Activated CD4-positive, alpha-beta T cell treated with anti-CD3 and anti-CD28 coated beads, Interleukin-2, amount 50 U/mL, for 24 hours (primary cell): ENCODE measurements around the gene CD44.
A peak's percentile ranks its signal among the peaks of the same experiment; 100 is the strongest.

Experiments used
- DNase-seq, 2 donors: peaks; one replicate each; pipeline ENCODE4 v3.0.0-alpha.2; 2020; ENCODE audit warnings: low read depth in 1 of 2, low spot score in 1 of 2

Gene CD44

DNA sequence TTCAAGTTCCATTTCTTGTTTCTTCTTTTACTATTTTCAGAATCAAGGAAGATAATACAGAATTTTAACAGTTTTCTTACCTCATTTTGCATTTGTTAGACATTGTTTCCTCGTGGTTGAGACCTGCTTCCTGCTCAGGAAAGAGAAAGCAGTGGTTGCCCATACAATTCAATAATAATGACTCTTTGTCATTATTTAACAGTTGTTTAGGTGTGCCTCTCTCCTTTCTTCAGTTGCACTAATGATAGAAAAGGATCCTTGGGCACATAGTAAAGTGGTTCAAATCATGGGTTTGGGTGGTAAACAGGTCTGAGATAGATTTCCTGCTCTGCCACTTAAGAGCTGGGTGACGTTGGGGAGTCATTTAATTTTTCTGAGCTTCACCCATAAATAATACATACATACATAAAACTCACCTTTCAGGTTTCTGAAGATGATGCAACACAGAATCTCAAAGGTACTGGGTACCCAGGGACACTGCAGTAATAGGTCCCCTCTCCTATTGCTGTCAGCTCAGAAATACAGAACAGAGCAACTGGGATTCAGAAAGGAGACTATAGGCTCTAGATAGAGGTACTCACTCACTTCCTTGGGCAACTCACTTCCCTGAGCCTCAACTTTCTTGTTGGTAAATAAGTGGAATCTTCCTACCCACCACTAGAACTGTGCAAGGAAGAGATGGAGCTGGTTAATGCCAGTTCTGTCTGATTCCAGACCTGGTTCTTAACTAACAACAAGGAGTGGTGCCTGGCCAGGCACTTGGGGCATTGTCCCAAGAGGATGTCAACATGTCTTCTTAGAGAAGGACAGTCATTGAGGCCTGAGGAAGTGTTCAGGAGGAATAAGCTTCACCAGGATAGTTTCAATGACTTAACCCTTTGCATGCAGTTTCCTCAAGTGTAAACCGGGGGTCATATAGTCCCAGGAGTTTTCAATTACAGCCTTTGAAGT, 34.9 kb downstream of the CD44 start:
- no peak for DNase-seq

DNA sequence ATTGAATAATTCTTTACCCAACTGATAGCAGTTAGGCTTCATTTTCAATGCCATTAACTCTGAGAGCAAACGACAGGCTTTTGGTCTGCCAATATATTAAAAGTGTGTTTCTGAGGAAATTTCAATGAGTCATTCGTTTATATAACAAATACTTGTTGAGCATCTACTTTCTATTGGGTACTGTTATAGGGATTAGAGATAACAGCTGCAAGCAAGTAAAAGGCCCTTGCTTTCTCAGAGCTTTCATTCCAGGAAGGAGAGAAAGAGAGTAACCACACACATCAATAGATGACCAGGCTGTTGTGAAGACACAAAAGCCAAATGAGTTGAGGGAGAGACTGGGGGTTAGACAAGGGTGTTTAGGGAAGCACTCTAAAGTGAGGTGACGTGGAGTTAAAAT, 35.7 kb downstream of the CD44 start:
- no peak for DNase-seq

DNA sequence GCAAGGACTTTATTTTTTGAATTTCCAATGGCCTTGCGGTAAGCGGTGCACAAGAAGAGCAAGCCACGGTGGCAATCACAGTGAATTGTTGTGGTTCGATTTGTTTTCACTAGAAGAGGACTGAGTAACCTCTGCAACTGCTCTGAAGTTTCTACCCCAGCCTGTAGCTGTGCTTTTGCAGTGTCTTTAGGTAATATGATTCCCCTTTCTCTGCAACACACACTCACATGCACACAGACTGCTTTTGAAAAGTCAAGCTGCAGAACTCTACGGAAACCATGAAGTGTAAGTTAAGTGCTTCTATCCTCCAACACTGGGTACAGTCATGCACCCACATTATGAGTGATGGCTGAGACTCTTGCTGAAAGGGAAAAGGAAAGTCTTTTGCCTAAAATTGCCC, 38.4 kb downstream of the CD44 start:
- DNase-seq: peak in 1 of 2 donors; percentile 36

GRCh38 chr11:35178067-35178805, 39.3 kb downstream of the CD44 start:
- DNase-seq: no peak

GRCh38 chr11:35178873-35179272, 39.9 kb downstream of the CD44 start:
- peak in 1 of 2 donors; percentile 33 for DNase-seq

DNA sequence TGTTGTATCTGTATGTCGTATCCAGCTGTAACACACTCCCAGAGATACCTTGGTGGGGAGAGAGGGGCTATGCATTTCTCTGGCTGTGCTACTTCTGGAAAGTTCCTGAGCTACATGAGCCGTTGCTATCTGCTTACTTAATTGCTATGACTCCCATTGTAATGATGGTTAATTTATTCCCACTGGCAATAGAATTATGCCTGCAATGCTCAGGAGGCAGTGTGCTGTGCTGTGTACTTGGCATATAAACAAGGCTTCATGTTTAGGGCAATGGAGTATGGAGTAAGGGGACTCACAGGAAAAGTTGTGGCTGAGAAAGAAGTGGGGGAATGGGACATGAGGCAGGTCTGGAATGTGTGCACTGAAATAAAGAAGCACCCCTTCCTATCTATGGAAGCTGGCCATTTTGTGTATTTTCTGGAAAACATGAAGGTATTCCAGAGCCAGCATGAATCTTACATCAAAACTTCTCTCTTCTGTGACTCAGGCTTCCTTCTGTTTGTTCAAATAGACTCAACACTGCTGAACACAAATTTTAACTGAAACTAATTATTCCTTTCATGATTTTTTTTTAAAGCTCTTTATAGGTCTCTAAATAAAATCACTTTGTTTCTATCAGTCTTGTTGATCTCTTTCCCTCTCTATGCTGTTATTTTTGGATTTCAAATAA, 40.6 kb downstream of the CD44 start:
- no peak for DNase-seq

DNA sequence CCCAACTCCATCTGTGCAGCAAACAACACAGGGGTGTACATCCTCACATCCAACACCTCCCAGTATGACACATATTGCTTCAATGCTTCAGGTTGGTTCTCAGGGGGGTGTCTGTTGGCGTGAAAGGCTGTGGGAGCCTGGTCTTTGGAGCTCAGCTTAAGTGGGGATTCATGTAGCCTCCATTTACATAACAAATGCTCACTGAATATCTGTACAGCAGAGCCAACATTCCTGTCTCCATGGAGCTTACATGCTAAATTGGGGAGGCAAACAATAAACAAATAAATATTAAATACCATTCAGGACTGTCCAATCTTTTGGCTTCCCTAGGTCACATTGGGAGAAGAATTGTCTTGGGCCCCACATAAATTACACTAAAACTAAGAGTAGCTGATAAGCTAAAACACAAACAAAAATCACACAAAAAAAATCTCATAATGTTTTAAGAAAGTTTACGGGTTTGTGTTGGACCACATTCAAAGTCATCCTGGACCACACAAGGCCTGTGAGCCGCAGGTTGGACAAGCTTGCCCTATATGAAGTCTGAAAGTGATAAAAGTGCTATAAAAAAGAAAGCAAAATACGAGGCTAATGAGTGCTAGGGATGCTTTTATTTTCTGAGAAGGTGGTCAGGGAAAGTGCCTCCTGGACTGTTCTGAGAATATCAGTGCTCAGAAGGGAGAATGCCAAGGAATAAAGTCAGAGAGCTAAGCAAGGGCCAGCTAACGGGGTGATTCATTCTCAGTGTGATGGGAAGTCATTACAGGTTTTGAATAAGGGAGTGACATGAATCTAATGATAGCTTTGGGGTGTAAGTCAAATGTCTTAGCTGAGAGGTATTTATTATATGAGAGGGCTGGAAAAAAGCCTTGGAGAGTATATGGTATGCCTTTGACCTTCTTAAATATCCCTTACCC, 41.6 kb downstream of the CD44 start:
- DNase-seq: no peak

- no peak for DNase-seq
Measured at GRCh38 chr11:35182317-35182939, 43.5 kb downstream of the CD44 start.

DNA sequence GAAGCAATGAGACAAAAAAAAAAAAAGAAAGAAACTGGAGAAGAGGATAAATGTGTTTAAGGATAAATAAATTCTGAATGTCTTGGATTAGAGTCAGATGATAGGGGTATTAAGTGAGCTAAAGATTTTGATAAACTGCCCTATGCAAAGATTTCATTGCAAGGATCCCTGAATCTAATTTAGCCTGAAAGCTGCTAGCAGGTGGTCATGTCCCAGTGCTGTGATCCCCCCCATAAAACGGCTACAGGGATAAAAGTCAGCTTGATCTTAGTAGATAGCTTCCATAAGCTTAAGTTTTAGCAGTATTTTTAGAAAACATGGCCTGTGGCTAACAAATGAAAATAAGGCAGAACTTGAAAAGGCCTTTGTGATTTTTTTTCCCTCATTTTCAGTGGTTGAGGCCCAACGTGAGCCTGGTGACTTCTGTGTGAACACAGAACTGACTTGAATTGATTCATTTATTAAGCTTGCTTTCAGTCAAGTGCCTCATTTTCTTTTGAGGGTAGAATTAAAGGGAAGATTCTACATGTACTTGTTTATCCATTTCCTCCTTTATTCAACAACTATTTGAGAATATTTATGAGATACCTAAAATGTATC, 44.5 kb downstream of the CD44 start:
- DNase-seq: no peak

DNA sequence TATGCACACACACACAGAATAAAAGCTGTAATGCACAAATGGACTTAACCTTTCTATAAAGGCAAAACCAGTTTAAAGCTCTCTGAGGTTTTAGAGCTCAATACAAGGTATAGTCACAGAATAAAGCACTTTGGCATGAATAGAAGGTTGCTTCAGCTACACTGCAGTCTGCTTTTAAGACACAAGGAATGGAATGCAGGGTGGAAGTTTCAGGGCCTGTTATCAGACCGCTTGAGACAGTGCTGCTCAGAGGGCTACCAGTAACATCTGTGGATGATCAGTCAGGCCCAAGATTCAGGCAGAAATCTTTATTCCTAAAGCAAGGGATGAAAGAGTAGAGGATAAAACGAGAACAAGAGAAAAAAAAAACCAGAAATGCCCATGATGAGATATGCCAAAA, 46.7 kb downstream of the CD44 start:
- no peak for DNase-seq

DNA sequence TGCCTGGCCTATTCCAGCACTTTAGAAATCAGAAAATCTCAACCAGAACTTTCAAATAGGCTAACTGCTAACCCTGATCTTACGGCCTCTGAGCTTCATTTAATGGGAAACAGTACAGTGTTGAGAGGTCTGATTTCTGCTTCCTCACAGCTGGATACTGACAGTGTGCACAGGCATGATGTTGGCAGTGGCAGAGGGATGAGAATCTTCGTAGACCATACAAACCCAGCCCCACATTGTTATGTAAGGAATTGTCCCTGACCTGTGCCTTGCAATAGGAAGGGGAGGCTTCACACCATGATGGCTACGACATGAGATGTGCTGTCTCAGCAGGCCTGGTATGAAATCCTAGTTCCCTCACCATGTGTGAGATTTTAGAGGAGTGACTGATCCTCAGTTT, 49.0 kb downstream of the CD44 start:
- no peak for DNase-seq

- no peak for DNase-seq
Measured at GRCh38 chr11:35190804-35191348, 51.9 kb downstream of the CD44 start.

DNA sequence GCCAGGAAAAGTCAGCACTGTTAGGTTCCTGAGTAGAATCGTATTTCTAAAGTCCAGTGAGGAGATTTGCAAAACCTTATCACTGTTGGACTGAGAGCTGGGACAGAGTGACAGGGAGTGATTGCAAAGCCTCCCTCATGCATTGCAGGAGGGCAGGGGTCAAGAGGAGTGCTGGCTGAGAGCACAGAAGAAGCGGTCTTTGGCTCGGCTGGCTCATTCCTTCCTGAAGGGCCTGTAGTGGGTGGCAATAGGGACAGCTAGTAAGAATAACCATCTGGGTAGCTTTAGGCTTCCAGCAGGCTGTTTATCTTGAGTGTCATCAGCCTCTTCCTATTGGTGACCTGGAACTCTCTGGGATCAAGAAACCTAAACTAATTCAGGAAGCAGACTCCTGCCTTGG, 53.4 kb downstream of the CD44 start:
- no peak for DNase-seq

DNA sequence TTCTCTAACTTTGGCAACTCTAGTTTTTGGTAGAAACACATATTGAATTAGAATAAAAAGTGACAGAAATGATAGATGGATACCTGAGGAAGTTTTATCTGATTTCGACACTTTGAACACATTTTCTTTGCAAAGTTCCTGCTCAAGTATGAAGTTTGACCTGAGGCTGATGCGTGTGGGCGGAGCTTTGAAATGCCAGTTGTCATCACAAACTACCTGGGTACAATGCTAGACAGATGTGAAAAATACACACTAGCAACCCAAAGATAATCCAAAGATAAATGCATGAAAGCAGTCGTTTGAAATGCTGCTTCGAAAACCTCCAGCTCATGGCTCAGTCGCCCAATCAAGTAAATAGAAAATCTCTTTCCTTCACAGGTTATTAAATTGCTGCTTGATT, 54.8 kb downstream of the CD44 start:
- DNase-seq: no peak

GRCh38 chr11:35197292-35197691, 58.3 kb downstream of the CD44 start:
- no peak for DNase-seq

GRCh38 chr11:35200811-35201341, 61.9 kb downstream of the CD44 start:
- DNase-seq: no peak

DNA sequence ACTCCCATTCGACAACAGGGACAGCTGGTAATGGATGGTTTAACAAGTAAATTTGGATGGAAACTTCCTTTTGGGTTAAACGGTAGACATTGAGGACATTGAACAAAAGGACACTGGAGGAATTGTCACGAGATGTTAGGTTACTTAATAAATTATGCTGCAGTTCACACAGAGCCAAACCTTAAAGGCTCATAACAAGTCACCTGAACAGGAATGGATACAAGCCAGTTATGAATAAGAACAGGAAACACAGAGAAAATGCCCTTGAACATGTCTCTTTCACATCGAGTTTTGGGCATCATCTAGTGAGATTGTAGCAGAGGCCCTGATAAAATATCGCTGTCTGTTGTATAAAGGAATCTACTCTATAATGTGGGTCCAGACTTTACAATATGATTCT, 65.6 kb downstream of the CD44 start:
- no peak for DNase-seq

DNA sequence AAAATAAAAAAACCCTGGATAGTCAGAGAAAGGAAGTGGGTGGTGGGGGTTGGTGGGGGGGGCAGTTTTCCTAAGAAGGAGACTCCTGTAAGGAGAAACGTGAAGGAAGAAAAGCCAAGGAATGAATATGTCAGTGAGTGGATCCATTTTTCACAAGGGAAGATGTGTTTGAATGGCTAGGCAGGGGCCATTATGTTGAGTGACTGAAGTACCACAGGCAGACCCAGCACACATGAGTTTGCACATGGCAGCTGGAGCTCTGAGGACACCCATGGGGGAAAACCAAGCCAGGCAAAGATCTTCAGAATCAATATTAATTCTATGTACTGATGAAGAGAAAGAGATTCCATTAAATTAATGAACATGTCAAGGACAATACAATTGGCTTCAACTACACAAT, 67.6 kb downstream of the CD44 start:
- no peak for DNase-seq
